ENCODE measurements around the gene SLC37A1. TPM values are rescaled to one million over a fixed set of nuclear protein-coding genes. Genes with fewer than 3 reads are reported as not detected.

SLC37A1 gene
- total and polyA plus RNA-seq, 9 donors = 2.2 to 6.9 (median 2.9) TPM

DNA sequence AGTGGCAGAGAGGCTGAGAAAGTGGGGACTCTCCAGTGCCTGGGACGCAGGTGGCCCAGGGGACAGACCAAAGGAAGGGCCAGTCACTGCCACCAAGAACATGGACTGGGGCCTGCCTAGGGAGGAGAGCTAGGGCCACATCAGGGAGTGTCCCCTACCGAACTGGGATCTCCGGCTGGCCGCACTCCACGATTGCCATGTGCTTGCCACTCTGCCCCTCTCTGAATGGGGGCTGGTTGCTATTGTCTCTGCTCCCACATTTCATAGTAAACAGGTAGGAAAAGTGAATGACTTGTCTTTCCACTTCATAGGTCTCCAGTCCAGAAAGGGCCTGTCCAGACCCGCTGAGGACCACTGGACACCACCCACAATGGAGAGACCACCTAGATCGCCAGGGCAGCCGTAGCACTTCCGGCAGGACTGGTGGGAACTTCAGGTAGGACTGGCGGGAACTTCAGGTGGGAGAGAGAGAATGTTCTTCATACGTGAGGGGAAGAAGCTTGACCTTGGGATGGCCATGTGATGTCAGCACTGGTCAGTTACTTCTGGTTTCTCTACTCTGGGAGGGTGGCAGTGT, 84.6 kb downstream of the SLC37A1 start:
- Histone ChIP-seq H3K36me3 (ENCODE audit: control insufficient read depth, insufficient read depth, low read length) (no peaks in the 10 kb centered on the region), H3K27ac (ENCODE audit: low read length) (no peak overlapping the region), H3K27me3 (ENCODE audit: control insufficient read depth, insufficient read depth, low read length) (no peaks in the 10 kb centered on the region), H3K4me1 (ENCODE audit: control insufficient read depth, insufficient read depth, low read length) (peaks cover 9% of the 10 kb centered on the region), H3K4me3 (ENCODE audit: low read length) (no peak overlapping the region), H3K9me3 (replicated peaks; ENCODE audit: control insufficient read depth, low read depth, low read length) (peaks cover 8% of the 10 kb centered on the region)
- DNase-seq = no peak
- 96% methylated on average over 6 of the region's 11 CpGs for WGBS (ENCODE audit: insufficient coverage)

GRCh38 chr21:42599486-42599885, 85.8 kb downstream of the SLC37A1 start:
- no peaks in the 10 kb centered on the region for H3K27me3 ChIP-seq (ENCODE audit: control insufficient read depth, insufficient read depth, low read length)
- WGBS (ENCODE audit: insufficient coverage) = 67% methylated on average over 1 of the region's 4 CpGs
- peaks cover 8% of the 10 kb centered on the region for H3K9me3 ChIP-seq (replicated peaks; ENCODE audit: control insufficient read depth, low read depth, low read length)

DNA sequence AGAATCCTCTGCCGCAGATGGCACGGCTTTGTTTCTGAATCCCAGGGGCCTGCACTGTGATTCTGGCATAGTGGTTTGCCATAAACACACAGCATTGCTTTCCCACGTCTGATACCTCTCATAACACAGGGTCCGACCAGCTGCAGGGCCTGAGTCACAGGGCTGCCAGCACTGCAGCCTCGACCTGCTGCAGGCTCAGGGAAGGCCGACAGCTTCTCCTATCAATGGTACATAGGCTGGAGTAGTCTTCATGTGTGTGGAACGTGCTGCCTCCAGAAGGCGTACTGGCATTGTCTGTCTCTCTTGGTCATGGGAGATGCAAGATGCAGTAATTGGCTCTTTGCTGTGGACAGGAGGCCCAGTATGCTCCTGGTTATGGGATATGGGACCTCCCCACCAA, 86.3 kb downstream of the SLC37A1 start:
- no peaks in the 10 kb centered on the region for H3K36me3 ChIP-seq (ENCODE audit: control insufficient read depth, insufficient read depth, low read length)
- no peak overlapping the region for H3K27ac ChIP-seq (ENCODE audit: low read length)
- 64% methylated on average over 4 of the region's 8 CpGs for WGBS (ENCODE audit: insufficient coverage)
- no peak overlapping the region for H3K4me3 ChIP-seq (ENCODE audit: low read length)
- DNase-seq = no peak
- peaks cover 8% of the 10 kb centered on the region for H3K9me3 ChIP-seq (replicated peaks; ENCODE audit: control insufficient read depth, low read depth, low read length)
- H3K27me3 ChIP-seq (ENCODE audit: control insufficient read depth, insufficient read depth, low read length) = no peaks in the 10 kb centered on the region
- H3K4me1 ChIP-seq (ENCODE audit: control insufficient read depth, insufficient read depth, low read length) = no peaks in the 10 kb centered on the region

More at GRCh38 chr21:42599486-42599885, 85.8 kb downstream of the SLC37A1 start:
- DNase-seq = no peak
- Histone ChIP-seq H3K4me1 (ENCODE audit: control insufficient read depth, insufficient read depth, low read length) (peaks cover 3% of the 10 kb centered on the region), H3K27ac (ENCODE audit: low read length) (no peak overlapping the region), H3K36me3 (ENCODE audit: control insufficient read depth, insufficient read depth, low read length) (no peaks in the 10 kb centered on the region), H3K4me3 (ENCODE audit: low read length) (no peak overlapping the region)

- H3K9me3 ChIP-seq (replicated peaks; ENCODE audit: control insufficient read depth, low read depth, low read length) = peaks cover 9% of the 10 kb centered on the region
- H3K4me1 ChIP-seq (ENCODE audit: control insufficient read depth, insufficient read depth, low read length) = no peaks in the 10 kb centered on the region
- no peaks in the 10 kb centered on the region for H3K36me3 ChIP-seq (ENCODE audit: control insufficient read depth, insufficient read depth, low read length)
- H3K4me3 ChIP-seq (ENCODE audit: low read length) = no peak overlapping the region
- no peaks in the 10 kb centered on the region for H3K27me3 ChIP-seq (ENCODE audit: control insufficient read depth, insufficient read depth, low read length)
- no peak overlapping the region for H3K27ac ChIP-seq (ENCODE audit: low read length)
- DNase-seq = no peak
- 73% methylated on average over 3 of the region's 4 CpGs for WGBS (ENCODE audit: insufficient coverage)
Measured at GRCh38 chr21:42601656-42602055, 88.0 kb downstream of the SLC37A1 start.

DNA sequence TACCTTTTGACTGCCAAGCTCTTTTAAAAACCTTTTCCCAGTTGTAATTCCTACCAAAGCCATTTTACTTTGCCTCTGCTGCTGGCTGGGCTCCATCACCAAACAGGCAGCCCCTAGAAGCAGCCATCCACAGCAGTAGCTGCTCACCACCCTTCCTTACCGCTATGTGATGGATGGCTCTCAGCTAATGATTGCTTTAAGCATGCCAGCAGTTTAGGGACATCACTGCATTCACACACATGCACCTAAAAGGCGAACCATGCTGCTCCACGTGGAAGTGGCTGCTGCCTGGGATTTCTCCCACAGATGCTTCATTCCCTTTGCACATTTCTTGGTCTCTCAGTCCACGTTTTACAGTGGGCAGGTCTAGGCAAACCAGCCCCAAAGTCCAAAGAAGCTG, 93.5 kb downstream of the SLC37A1 start:
- 67% methylated on average over 4 of the region's 4 CpGs for WGBS (ENCODE audit: insufficient coverage)
- no peak for DNase-seq
- Histone ChIP-seq H3K4me1 (ENCODE audit: control insufficient read depth, insufficient read depth, low read length) (no peaks in the 10 kb centered on the region), H3K9me3 (replicated peaks; ENCODE audit: control insufficient read depth, low read depth, low read length) (peaks cover 5% of the 10 kb centered on the region), H3K36me3 (ENCODE audit: control insufficient read depth, insufficient read depth, low read length) (no peaks in the 10 kb centered on the region), H3K27me3 (ENCODE audit: control insufficient read depth, insufficient read depth, low read length) (no peaks in the 10 kb centered on the region), H3K27ac (ENCODE audit: low read length) (no peak overlapping the region), H3K4me3 (ENCODE audit: low read length) (no peak overlapping the region)

DNA sequence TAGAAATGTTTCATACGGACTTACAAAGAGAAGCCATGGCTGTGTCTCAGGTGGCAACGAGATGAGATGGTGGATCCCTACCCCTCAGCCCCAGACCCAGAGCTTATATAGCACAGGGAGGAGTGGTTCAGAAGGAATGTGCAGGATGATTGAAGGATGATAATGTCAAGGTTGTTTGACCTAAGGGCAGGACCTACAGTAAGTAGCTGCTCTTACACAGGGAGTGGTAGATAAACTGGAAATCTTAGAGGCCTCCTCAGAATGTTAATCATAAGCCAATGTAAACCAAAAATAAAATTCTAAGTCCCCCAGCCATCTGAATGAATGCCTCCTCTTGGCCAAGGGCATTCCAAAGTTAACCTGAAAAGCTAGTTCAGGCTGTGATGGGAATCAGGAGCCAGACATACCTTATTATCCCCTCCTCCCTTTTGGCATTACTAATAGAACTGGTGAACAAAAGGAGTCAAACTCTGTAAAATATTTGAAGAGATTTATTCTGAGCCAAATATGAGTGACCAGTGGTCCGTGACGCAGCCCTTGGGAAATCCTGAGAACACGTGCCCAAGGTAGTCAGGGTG, 94.0 kb downstream of the SLC37A1 start:
- WGBS (ENCODE audit: insufficient coverage) = no CpG with 5 or more reads among the region's 5 CpGs
- Histone ChIP-seq H3K27me3 (ENCODE audit: control insufficient read depth, insufficient read depth, low read length) (no peaks in the 10 kb centered on the region), H3K36me3 (ENCODE audit: control insufficient read depth, insufficient read depth, low read length) (no peaks in the 10 kb centered on the region), H3K27ac (ENCODE audit: low read length) (no peak overlapping the region), H3K4me1 (ENCODE audit: control insufficient read depth, insufficient read depth, low read length) (no peaks in the 10 kb centered on the region), H3K4me3 (ENCODE audit: low read length) (no peak overlapping the region), H3K9me3 (replicated peaks; ENCODE audit: control insufficient read depth, low read depth, low read length) (peaks cover 7% of the 10 kb centered on the region)
- no peak for DNase-seq

DNA sequence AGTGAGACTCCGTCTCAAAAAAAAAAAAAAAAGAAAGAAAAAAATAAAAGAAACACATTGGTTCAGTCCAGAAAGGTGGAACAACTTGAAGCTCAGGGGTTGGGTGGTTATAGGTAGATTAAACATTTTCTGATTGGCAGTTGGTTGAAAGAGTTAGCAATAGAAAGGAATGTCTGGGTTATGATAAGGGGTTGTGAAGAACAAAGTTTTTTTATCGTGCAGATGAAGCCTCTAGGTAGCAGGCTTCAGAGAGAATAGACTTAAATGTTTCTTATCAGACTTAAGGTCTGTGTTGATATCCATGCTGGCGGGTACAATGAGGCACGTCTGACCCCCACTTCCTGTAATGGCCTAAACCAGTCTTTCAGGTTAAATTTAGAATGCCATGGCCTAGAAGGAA, 94.8 kb downstream of the SLC37A1 start:
- H3K4me3 ChIP-seq (ENCODE audit: low read length) = no peak overlapping the region
- H3K27me3 ChIP-seq (ENCODE audit: control insufficient read depth, insufficient read depth, low read length) = no peaks in the 10 kb centered on the region
- DNase-seq = no peak
- H3K27ac ChIP-seq (ENCODE audit: low read length) = no peak overlapping the region
- 87% methylated on average over 3 of the region's 4 CpGs for WGBS (ENCODE audit: insufficient coverage)
- H3K36me3 ChIP-seq (ENCODE audit: control insufficient read depth, insufficient read depth, low read length) = no peaks in the 10 kb centered on the region
- H3K9me3 ChIP-seq (replicated peaks; ENCODE audit: control insufficient read depth, low read depth, low read length) = peaks cover 7% of the 10 kb centered on the region
- H3K4me1 ChIP-seq (ENCODE audit: control insufficient read depth, insufficient read depth, low read length) = no peaks in the 10 kb centered on the region

DNA sequence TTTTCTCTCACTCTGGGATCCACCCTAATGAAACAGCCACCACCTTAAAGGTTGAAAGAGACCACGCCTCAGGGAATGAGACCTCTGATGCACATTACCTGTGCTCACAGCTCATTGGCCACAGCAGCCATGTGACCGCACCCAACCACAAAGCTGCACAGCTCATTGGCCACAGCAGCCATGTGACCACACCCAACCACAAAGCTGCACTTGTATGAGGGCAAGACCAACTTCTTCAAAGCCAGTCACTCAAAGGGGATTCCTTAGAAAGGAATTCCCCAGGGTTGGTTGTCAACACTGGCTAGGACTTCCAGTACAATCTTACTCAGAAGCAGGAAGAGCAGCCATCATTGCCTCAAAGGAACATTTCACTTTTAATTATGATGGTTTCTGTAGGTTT, 96.2 kb downstream of the SLC37A1 start:
- Histone ChIP-seq H3K9me3 (replicated peaks; ENCODE audit: control insufficient read depth, low read depth, low read length) (peaks cover 7% of the 10 kb centered on the region), H3K36me3 (ENCODE audit: control insufficient read depth, insufficient read depth, low read length) (no peaks in the 10 kb centered on the region), H3K27ac (ENCODE audit: low read length) (no peak overlapping the region), H3K27me3 (ENCODE audit: control insufficient read depth, insufficient read depth, low read length) (peaks cover under 1% of the 10 kb centered on the region), H3K4me3 (ENCODE audit: low read length) (no peak overlapping the region), H3K4me1 (ENCODE audit: control insufficient read depth, insufficient read depth, low read length) (peaks cover 2% of the 10 kb centered on the region)
- 94% methylated on average over 2 of the region's 2 CpGs for WGBS (ENCODE audit: insufficient coverage)
- DNase-seq = no peak

DNA sequence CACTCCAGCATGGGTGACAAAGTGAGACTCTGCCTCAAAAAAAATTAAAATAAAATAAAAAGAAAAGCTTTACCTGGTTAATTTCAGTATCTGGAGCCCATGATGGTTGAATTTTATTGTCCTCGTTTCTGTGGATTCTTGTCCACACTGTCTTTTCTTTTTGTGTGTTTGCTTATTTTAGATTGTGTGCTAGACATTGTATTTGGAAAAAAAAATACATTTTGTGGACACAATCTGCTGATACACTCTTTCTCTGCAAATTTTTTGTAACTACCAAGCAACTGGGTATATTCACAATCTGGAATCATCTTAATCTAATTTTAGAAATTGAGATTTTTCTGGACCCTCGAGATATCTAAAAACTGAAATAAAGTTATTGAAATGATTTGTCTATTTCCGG, 98.2 kb downstream of the SLC37A1 start:
- H3K27ac ChIP-seq (ENCODE audit: low read length) = no peak overlapping the region

GRCh38 chr21:42612390-42612789, 98.7 kb downstream of the SLC37A1 start:
- DNase-seq = no peak
- peaks cover 5% of the 10 kb centered on the region for H3K9me3 ChIP-seq (replicated peaks; ENCODE audit: control insufficient read depth, low read depth, low read length)
- peaks cover 16% of the 10 kb centered on the region for H3K27me3 ChIP-seq (ENCODE audit: control insufficient read depth, insufficient read depth, low read length)
- no peak overlapping the region for H3K4me3 ChIP-seq (ENCODE audit: low read length)
- WGBS (ENCODE audit: insufficient coverage) = no CpG with 5 or more reads among the region's 1 CpG
- no peaks in the 10 kb centered on the region for H3K36me3 ChIP-seq (ENCODE audit: control insufficient read depth, insufficient read depth, low read length)
- H3K4me1 ChIP-seq (ENCODE audit: control insufficient read depth, insufficient read depth, low read length) = peaks cover 3% of the 10 kb centered on the region
- H3K27ac ChIP-seq (ENCODE audit: low read length) = no peak overlapping the region

More for the DNA sequence above, 98.2 kb downstream of the SLC37A1 start:
- 80% methylated on average over 1 of the region's 3 CpGs for whole genome bisulfite sequencing (ENCODE audit: insufficient coverage)
- no peak for DNase-seq
- Histone ChIP-seq H3K4me1 (ENCODE audit: control insufficient read depth, insufficient read depth, low read length) (peaks cover 3% of the 10 kb centered on the region), H3K4me3 (ENCODE audit: low read length) (no peak overlapping the region), H3K9me3 (replicated peaks; ENCODE audit: control insufficient read depth, low read depth, low read length) (peaks cover 5% of the 10 kb centered on the region), H3K36me3 (ENCODE audit: control insufficient read depth, insufficient read depth, low read length) (no peaks in the 10 kb centered on the region), H3K27me3 (ENCODE audit: control insufficient read depth, insufficient read depth, low read length) (peaks cover 10% of the 10 kb centered on the region)

Data from muscle of leg (tissue), 11 donors.